ENCODE data around the gene ZFPL1.

- TF ChIP-seq CTCF (IDR thresholded peaks at IDR 0.05; ENCODE audit: extremely low read depth in 1 of 2, insufficient read depth in 1 of 2, low read depth in 1 of 2, low read length in 2 of 2): no peak
- TF ChIP-seq POLR2AphosphoS5 (IDR thresholded peaks at IDR 0.05; ENCODE audit: insufficient read depth, low read depth, low read length): no peak
- TF ChIP-seq EZH2 (IDR thresholded peaks at IDR 0.05; ENCODE audit: borderline replicate concordance, low read depth, low read length, severe bottlenecking): no peak
- TF ChIP-seq POLR2A (IDR thresholded peaks at IDR 0.05; ENCODE audit: low read depth, low read length): no peak
- TF ChIP-seq MYC (IDR thresholded peaks at IDR 0.05; ENCODE audit: low read depth, low read length): no peak
- no peak for TF ChIP-seq FOS (IDR thresholded peaks at IDR 0.05; ENCODE audit: borderline replicate concordance, insufficient read depth, low read length)
- TF ChIP-seq JUN (IDR thresholded peaks at IDR 0.05; ENCODE audit: borderline replicate concordance, insufficient read depth, insufficient read length, low read depth): no peak
Measured at GRCh38 chr11:65072631-65072966, 11.4 kb upstream of the ZFPL1 start.

All from endothelial cell of umbilical vein (primary cell).